Measurements from ENCODE around the gene FBP2.
"Not testable (repeated sequence)": the region's sequence is repeated elsewhere in the genome, so short reads cannot be mapped to it uniquely, and the experiment has no call there.

Gene FBP2

DNA sequence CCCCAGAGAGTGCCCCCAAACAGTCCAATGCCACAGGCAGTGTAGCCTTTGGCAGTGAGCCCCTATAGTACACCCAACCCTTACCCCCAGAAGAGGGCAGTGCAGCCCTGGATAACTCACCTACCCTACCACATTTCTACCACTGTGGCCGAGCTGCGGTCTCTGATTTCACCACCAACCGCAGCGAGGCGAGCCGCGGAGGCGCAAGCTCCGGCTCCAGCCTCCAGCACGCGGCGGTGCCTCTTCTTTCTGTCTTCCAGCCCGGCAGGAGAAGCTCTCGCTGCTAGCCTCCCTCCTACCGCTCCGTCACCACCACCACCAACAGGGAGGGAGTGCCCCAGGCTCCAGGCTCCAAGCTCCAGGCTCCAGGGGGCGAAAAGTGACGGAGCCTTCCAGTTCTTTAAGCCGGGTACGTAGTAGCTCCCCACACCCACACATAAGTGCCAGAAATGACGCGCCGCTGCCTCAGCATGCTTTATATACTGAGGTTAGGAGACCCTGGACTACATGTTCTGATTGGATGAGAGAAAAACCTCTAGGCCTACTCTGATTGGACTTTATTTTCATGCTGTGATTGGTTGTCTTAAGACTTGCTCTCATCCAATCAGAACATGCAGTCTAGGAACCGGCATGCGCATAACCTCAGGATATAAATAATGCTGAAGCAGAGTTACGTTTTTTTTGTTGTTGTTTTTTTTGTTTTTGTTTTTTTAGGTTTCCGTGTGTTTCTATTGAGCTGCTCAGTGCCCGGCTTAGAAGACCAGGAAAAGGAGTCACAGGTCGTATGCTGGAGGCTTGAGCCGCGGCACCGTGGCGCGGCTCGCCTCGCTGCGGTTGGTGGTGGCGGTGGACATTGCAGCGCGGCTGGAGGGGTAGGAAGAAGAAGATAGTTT, 38.9 kb downstream of the FBP2 start, which contains the start of gene PCAT7:
TSS of gene PCAT7 (plus strand) at position 645 of the 893 bp plus-strand sequence.
- DNase-seq, result peak; percentile 81

DNA sequence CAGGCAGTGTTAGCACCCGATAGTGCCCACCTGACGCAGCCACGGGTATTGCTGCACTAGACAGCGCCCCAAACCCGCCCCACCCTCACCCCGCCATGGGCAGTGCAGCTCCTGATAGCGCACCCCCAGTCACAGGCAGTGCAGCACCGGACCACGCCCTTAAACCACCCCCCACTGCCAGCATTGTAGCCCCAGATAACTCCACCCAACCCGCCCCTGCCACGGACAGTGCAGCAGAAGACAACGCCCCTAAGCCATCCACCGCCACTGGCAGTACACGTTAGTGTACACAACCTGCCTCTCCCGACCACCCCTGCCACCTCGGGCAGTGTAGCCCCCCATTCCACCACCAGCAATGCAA, 39.6 kb downstream of the FBP2 start:
- no peak for DNase-seq

DNA sequence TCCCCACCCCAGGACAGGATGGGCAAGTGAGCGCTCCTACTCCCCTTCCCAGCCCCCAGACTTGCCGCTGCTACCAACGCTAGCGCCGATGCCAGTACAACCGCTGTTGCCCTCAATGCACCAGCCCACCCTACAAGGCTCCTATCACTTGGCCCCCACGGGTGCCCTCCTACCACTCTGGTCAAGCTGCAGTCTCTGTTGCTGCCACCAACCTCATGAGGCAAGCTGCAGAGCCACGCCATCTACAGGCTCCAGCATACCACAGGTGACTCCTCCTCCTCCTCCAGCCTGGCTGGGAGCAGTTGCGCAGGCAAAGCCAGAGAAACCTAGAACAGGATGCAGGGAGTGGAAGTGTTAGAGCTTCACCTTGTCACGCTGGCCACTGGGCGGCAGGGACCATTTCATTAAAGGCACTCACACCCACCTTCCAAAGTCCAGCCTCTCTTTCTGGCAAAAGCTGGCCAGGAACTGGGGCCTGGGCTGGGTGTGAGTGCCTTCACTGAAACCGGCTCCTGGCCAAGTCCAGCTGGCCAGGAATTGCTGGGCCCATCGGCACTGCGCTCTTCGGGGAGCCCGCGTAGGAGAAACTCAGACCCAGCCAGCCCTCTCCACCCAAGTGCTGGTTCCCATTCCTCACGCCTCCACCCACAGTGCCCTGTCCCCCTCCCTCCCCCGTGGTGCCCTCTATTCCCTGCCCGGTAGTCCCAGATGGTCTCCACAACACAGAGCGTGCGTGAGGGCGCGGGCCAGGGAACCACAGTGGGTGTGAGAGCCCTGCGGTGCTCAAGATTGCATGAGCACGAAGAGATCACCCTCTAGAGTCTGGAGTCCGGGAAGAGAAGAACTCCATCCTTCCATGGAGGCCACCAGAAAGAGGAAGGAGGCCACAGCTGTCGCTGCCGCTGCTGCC, 40.3 kb downstream of the FBP2 start:
- no peak for DNase-seq

DNA sequence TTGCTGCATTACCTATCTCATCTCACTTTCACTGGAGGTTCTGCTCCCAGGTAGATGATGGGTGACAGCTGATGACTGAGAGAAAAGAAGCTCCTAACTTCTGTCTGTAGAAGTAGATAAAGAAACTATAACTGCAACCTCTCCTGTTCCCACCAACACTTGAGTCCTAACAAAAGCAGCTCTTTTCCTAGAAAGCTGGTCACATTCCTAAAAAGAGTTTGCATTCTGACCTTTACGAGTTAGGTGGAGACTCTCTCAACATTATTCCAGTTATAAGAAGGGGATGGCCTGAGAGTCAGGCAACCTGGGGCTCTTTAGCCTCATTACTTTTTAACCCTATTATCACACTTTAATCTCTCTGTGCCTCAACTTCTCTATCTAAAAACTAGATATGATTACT, 47.7 kb downstream of the FBP2 start:
- DNase-seq, result no peak

DNA sequence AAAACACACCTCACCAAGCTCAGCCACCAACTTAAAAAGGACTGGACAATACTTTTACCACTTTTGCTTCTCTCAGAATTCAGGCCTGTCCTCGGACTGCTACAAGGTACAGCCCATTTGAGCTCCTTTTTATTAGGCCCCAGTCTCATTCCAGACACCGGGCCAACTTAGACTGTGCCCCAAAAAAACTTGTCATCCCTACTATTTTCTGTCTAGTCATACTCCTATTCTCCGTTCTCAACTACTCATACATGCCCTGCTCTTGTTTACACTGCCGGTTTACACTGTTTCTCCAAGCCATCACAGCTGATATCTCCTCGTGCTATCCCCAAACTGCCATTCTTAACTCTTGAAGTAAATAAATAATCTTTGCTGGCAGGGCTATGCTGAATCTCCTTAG, 49.3 kb downstream of the FBP2 start:
- not testable (repeated sequence) for DNase-seq

DNA sequence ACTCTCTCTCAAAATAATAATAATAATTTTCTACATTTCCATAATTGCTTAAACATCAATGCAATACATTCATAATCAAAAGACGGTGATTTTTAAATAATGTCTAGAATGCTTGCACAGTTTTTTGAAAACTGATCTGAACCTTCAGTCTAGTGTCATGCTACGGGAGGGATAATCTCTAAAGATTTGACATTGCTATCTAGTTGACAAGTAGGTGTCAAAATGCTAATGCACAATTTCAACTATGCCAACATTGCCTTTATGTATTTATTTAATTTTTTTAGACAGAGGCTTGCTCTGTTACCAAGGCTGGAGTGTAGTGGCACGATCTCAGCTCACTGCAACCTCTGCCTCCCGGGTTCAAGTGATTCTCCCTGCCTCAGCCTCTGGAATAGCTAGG, 54.7 kb downstream of the FBP2 start:
- no peak for DNase-seq

DNA sequence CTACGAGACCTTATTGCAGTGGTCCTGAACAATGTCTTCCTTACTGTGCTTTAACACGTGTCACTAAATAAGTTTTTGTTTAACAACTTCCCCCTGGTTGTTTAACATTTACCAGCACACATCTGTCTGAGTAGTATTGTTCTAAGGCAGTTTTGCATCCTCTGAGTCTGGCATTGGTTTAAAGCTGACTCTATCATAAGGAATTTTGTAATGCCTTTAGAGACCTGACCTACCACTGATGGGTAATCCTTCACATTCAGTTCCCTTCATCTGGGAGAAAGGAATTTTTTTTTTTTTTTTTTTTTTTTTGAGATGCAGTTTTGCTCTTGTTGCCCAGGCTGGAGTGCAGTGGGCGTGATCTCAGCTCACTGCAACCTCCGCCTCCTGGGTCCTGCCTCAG, 58.7 kb downstream of the FBP2 start:
- no peak for DNase-seq

DNA sequence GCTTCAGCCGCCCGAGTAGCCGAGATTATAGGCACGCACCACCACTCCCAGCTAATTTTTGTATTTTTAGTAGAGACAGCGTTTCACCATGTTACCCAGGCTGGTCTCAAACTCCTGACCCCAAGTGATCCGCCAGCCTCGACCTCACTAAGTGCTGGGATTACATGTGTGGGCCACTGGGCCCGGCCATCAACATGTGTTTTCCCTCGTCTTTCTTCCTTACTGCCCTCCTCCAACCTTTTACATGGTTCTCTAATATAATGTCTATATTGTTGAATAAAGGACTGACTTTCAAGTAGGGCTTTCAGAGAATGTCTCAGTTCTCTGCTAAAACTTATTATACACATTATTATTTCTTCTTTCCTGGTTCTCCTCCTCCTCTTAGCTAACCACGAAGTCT, 60.0 kb downstream of the FBP2 start:
- DNase-seq, result no peak

DNA sequence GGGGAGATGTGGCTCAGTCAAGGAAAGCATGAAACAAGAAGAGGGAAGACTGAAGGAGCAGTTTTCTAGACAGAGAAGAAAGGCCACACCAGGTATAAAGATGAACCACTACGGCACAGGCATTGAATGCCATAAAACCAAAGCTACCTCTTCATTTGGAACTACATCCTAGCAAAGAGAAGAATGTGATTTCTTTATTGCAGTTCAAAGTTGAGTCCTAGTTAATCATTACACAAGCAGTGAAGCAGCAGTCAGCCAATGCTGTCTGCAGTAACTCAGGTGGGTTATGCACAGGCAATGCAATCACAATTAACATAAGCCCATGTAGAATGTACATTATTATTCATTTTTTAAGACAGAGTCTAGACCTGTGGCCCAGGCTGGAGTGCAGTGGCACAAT, 60.5 kb downstream of the FBP2 start:
- DNase-seq, result no peak

DNA sequence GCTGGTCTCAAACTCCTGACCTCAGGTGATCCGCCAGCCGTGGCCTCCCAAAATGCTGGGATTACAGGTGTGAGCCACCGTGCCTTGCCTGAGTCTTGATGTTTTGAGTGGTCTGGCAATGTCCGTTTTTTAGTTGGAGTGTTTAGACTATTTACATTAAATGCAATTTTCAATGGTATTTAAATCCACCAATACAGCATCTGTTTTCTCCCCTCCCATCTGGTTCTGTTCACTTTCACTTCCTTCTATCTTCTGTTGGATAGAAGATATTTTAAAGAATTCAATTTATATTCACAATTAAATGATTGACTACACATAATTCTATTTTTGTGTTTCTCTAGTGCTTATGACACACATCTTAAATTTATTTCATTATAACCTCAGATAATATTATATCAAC, 64.7 kb downstream of the FBP2 start:
- no peak for DNase-seq

DNA sequence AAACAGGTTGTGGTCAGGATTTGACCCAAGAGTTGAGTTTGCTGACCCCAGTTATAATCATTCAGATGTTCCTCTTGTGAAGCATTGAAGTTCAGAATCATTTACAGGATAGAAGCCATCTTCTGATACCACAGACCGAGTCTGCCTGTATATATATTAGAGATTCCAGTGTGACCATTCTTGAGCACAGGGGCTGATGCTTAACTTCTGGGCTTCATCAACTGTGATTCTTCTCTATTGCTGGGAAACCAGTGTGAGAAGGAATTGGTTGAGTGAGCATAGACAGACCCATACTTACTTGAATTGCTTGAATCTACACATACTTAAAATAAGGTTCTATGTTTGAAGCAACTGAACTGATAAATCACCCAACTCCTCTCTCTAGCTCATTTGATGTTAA, 66.7 kb downstream of the FBP2 start:
- no peak for DNase-seq

DNA sequence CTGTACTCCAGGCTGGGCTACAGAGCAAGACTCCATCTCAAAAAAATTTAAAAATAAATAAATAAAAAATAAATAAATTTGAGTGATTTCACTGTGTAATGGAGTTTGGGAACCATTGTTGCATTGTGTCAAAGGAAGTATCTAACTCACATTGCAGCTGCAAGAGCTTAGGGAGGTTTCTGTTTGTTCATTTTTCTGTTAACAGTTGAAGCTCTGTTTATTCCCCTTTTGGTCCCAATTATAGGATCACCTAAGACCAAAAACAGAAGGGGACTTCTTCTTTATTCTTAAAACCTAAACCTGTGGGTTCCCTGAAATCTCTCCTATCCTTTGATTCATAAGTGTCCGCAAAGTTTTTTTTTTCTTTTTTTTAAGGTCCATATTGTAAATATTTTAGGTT, 67.4 kb downstream of the FBP2 start:
- DNase-seq, result no peak

DNA sequence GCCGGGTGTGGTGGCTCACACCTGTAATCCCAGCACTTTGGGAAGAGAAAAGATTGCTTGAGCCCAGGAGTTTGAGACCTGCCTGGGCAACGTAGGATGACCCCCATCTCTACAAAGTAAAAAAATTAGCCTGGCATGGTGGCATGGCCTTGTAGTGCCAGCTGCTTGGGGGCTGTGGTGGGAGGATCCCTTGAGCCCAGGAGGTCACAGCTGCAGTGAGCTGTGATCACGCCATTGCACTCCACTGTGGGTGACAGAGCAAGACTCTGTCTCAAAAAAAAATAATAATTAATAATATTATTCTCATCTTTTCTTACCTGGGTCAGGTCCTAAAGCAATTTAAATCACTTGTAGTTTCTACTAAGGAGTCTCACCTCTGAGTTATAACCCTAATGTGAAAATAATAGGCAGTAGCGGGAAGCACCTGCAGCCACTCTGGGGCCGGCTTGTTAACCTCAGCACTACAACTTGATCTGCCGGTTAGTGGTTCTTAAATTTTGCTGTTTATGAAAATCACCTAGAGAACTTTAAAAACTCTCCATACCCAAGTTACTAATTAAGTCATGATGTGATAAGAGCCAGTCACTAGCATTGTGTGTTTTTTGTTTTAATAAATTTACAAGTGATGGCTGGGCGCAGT, 68.1 kb downstream of the FBP2 start:
- no peak for DNase-seq

DNA sequence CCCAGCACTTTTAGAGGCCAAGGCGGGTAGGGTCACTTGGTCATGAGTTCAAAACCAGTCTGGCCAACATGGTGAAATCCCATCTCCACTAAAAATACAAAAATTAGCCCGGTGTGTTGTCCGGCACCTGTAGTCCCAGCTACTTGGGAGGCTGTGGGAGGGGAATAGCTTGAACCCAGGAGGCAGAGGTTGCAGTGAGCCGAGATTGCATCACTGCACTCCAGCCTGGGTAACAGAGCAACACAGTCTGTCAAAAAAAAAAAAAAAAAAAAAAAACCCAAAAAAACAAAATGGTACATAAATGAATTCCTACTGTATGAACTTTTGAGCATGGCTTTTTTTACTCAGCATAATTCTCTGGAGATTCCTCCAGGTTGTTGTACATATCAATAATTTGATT, 76.4 kb downstream of the FBP2 start:
- no peak for DNase-seq

DNA sequence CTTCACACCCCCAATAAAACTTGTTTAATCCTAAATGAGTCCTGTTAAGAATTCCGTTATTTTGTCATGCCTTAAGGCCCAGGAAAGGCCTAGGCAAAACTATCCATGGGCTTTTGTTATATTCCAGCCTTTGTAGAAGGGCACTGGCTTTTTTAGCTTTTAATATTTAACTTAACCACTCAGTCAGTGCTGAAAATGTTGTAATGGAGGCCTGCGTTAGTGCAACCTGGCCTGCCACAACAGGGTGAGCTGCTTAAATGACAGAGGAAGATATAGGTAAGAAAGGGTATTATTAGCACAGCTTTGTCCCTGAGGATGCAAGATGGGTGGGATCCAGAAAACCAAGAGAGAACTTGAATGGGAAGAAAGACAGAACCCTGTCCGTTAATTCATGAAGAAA, 78.9 kb downstream of the FBP2 start:
- DNase-seq, result no peak

DNA sequence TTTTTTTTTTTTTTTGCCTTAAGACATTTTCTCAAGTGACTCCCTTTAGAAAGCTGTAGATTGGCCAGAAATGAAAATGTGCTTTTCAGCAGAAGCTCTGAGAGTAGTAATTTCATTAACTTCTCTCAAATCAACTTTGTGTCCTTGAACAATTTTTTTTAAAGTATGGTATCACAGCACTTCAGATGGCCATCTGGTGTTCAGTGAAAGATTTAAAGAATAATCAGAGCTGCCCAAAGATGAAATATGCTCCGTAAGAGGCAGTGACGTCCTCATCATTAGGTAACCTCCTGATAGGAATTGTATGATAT, 81.7 kb downstream of the FBP2 start:
- DNase-seq, result no peak

DNA sequence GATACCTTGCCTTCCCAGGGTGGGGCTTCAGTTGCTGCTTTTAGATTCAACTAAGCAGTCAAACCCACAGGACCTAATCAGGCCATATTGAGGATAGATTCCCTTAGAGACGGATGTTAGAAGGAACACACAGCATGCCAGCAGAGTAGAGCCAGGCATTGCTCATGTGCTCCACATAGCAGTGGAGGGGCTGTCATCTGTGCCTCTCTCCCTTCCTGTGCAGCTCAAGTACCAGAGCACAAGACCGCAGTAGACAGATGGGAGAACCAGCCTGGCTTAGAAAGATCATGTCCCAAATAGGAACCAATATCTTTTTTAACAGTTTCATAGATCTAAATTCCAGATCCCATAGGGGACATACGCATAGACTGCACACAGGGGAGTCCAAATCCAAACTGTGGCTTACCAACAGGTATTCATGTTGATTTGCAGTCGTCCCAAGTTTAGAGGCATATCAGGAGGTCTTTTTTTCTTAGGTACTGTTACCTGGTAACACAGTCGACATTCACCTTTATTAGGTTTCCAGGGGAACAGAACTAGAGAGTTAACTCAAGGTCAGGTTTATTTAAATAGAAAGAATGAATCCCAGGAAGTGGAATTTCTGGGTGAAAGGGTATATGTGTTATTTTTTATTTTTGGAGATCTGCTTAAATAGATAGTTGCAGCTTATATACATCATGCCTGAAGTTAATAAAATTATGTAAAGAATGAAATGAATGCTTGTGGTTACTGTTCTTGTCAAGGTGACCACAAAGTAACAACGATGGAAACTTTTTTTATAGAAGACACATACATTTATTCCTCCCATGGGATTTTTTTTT, 82.3 kb downstream of the FBP2 start:
- no peak for DNase-seq
